Epithelial cell of proximal tubule (primary cell): ENCODE measurements around the gene LSS. TPM values are rescaled to one million over a fixed set of nuclear protein-coding genes. Genes with fewer than 3 reads are reported as not detected.
"Not testable (repeated sequence)": the region's sequence is repeated elsewhere in the genome, so short reads cannot be mapped to it uniquely, and the experiment has no call there.

Source experiments
- DNase-seq: peaks from one replicate; pipeline ENCODE4 v3.0.0-alpha.2; 2011; ENCODE audit warnings: low read depth
- H3K4me3 ChIP-seq: 2 replicates; pipeline ENCODE4 v1.5.1; 2011; ENCODE audit warnings: low read depth, mild to moderate bottlenecking, low read length
- total RNA-seq: library from RNA; depleted of rRNA; stranded (reverse); fragments of >200 nt; gene quantifications from 2 replicates; pipeline ENCODE4 v1.2.3, GENCODE V29; 2015
- TF ChIP-seq, protein P1 (sequence below): conservative IDR thresholded peaks from 2 replicates; pipeline ENCODE4 v1.5.1; 2012; ENCODE audit warnings: low read depth, mild to moderate bottlenecking, low read length

The LSS gene
- total RNA-seq, 1 donor from 2014 or later = 32.0 TPM

DNA sequence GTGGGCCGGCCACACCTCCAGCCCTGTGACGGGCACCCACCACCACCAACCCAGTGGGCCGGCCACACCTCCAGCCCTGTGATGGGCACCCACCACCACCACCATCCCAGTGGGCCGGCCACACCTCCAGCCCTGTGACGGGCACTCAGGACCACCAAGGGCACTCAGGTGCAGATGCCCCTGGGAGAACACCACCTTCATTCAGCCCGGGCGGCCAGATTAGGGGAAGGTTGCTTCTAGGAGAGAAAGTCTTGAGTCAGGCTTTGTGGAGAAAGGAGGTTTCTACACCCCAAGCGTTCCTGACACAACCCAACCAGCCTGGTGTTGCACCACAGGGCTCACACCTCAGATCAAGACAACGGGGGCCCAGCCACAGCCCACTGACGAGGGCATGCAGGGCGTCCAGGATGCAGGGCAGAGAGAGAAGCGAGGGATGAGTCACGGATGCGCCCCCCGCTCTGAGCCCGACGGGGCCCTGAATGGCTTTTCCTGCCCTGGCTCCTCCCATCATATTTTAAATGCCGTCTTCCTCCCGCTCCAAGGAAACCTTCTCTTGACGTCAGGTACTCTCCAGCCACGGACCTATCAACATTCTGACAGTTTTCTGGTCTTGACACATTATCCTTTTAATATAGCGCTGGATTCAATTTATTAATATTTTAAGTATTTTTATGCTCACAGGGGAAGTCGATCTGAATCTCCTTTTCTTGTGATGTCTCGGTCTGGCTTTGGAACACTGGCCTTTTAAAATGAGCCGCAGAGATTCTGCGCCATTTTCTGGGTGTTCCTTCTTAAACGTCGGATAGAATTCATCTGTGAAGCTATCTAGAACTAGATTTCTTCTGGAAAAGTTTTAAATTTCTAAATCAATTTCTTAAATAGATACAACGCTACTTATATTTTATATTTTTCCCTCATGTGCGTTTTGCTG lies 43.7 kb downstream of the LSS start:
- H3K4me3 ChIP-seq = peak overlapping the region; percentile 80
- TF ChIP-seq, protein P1, sequence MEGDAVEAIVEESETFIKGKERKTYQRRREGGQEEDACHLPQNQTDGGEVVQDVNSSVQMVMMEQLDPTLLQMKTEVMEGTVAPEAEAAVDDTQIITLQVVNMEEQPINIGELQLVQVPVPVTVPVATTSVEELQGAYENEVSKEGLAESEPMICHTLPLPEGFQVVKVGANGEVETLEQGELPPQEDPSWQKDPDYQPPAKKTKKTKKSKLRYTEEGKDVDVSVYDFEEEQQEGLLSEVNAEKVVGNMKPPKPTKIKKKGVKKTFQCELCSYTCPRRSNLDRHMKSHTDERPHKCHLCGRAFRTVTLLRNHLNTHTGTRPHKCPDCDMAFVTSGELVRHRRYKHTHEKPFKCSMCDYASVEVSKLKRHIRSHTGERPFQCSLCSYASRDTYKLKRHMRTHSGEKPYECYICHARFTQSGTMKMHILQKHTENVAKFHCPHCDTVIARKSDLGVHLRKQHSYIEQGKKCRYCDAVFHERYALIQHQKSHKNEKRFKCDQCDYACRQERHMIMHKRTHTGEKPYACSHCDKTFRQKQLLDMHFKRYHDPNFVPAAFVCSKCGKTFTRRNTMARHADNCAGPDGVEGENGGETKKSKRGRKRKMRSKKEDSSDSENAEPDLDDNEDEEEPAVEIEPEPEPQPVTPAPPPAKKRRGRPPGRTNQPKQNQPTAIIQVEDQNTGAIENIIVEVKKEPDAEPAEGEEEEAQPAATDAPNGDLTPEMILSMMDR = no peak
- DNase-seq = peak; percentile 18

DNA sequence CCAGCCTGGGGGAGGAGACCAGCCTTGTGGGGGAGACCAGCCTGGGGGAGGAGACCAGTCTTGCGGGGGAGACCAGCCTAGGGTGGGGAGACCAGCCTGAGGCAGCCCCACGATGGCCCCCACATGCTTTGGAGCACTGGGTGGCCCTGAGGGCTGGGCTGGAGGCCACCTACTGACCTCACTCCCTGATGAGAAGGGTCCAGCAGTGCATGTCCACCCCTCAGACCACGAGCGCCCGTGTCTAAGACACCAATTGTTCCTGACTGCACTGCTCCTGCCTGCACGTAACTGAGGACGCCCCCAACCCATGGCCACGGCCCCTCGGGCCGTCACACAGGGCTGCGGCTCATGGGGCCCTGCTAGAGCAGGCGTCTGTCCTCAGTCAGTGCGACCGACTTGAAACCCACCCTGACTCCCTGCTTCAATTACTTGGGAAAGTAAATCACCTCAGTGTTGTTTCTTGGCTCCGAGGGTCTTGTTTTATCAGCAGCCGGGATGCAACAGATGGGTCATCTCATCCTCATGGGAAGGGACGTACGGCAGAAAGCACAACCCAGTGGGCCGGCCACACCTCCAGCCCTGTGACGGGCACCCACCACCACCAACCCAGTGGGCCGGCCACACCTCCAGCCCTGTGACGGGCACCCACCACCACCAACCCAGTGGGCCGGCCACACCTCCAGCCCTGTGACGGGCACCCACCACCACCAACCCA lies 44.5 kb downstream of the LSS start, which contains the start of gene SPATC1L:
Gene SPATC1L, minus strand, starts transcription at position 550 of the 715 bp plus-strand sequence. CDS start 1,643 bp downstream, outside the sequence.
- H3K4me3 ChIP-seq = peak within 1 kb of the TSS; percentile 86
- DNase-seq = peak; percentile 9
- TF ChIP-seq, protein P1 = no peak

DNA sequence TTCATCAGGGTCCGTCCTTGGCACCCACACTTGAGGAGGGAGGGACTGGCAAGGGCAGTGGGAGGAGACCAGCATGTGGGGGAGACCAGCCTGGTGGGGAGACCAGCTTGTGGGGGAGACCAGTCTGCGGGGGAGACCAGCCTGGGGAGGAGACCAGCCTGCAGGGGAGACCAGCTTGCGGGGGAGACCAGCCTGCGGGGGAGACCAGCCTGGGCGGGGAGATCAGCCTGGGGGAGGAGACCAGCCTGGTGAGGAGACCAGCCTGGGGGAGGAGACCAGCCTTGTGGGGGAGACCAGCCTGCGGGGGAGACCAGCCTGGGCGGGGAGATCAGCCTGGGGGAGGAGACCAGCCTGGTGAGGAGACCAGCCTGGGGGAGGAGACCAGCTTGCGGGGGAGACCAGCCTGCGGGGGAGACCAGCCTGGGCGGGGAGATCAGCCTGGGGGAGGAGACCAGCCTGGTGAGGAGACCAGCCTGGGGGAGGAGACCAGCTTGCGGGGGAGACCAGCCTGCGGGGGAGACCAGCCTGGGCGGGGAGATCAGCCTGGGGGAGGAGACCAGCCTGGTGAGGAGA lies 45.2 kb downstream of the LSS start:
- DNase-seq = not testable (repeated sequence)
- H3K4me3 ChIP-seq = peak overlapping the region; percentile 86

DNA sequence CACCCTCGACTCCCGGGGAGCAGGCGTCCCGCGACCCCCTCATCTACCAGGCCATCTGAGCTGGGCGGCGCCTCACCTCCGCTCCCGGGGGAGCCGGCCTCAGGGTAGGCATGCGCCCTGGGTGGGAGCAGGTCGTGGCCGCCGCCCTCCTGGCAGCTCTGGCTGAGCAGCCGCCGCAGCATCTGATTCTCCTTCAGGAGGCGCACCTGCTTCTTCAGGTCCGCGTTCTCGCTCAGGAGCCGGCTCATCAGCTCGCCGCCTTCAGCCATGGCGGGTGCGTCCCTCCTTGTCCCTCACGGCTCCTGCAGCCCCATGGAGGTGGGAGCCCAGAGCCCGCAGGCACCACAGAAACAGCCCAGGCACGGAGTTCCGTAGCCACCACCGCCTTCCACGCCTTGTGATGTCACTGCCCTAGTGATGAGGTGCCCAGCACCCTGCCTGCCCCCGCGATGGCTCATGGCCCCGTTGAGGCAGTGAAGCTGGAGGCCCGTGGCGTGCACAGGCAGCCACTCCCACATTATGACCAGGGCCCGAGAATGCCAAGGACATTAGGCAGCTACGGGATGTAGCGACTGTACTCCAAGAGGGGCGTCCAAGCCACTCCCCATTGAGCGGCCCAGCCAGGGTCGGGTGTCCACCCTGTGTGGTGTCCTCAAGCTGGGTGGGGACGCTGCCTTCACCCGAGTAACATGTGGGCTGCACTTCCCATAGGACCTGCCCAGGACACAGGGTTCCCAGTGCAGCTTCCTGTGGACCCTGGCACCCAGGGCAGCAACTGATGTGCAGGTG lies 45.8 kb downstream of the LSS start:
- TF ChIP-seq, protein P1 = no peak
- DNase-seq = no peak
- no peak overlapping the region for H3K4me3 ChIP-seq

DNA sequence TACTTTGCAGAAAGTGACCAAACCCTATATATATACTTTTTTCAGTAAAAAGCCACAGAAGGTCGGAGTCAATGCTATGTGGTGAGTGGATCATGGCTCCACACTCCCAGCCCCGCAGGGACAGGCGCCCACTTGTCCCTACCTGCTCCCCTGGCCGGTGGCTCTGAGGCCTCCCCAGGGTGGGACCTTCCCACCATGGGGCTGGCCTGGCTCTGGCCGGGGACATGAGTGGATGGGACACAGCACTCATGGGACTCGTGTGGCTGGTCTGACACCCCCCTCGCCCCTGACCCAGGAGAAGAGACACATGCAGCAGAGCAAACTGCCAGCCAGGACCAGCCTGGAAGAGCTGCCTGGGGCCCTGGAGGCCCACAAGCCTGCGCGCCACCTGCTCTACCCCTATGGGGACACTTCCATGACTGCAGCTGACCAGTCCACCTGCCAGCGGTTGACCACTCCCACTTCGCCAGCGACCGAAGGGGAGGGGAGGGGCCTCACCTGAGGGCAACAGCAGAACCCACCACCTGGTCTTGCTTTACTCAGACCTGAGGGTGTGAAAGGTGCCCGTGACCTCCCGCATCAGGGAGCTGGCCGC lies 46.5 kb downstream of the LSS start:
- TF ChIP-seq, protein P1 = no peak

DNA sequence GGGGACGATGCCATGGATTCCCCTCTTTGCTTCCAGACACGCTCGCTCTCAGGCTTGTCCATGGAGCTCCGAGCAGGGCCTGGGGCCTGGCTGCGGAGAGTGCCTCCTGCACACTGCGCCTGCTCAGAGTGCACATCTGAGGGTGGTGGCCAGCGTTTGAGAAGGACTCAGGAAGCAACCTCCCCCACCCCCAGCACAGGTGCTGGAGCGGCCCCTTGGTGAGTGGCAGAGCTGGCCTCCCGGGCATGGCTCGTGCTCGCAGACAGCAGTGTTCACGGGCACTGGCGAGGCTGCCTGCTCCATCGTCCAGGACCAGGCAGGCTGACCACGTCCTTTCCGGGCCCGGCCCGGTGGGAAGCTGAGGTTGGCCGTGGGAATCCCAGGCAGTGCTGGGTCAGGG lies 47.1 kb downstream of the LSS start:
- no peak for DNase-seq
- TF ChIP-seq, protein P1 = no peak
- no peak overlapping the region for H3K4me3 ChIP-seq

More for the DNA sequence above, 46.5 kb downstream of the LSS start:
- no peak for DNase-seq
- no peak overlapping the region for H3K4me3 ChIP-seq
